HG03066 (cell line): ENCODE data around the gene THAP3.
"Not testable (repeated sequence)": the region's sequence is repeated elsewhere in the genome, so short reads cannot be mapped to it uniquely, and the experiment has no call there.

ENCODE experiments used
- ATAC-seq: cut with Tn5 transposase; IDR thresholded peaks from one replicate; pipeline ENCODE4 v1.9.1; 2021; ENCODE audit warnings: low read depth; ENCODE audit not compliant: unreplicated experiment

The THAP3 gene

GRCh38 chr1:6590046-6590445 is 34.6 kb upstream of the THAP3 start:
- no peak for ATAC-seq

- ATAC-seq = no peak
These were observed 33.4 kb upstream of the THAP3 start for GRCh38 chr1:6591222-6591621.

- no peak for ATAC-seq
These were observed 33.0 kb upstream of the THAP3 start for GRCh38 chr1:6591644-6592043.

GRCh38 chr1:6592441-6592840 is 32.2 kb upstream of the THAP3 start:
- ATAC-seq = no peak

- no peak for ATAC-seq
These were observed 31.6 kb upstream of the THAP3 start for GRCh38 chr1:6592865-6593593.

GRCh38 chr1:6593810-6594209 is 30.9 kb upstream of the THAP3 start:
- ATAC-seq = no peak

- ATAC-seq = no peak
These were observed 29.5 kb upstream of the THAP3 start for GRCh38 chr1:6594977-6595740.

GRCh38 chr1:6596351-6596750 is 28.3 kb upstream of the THAP3 start:
- no peak for ATAC-seq

- no peak for ATAC-seq
These were observed 27.5 kb upstream of the THAP3 start for GRCh38 chr1:6596886-6597776.

GRCh38 chr1:6597777-6598131 is 26.9 kb upstream of the THAP3 start:
- ATAC-seq = no peak

- no peak for ATAC-seq
These were observed 25.3 kb upstream of the THAP3 start for GRCh38 chr1:6599141-6599975.

GRCh38 chr1:6599991-6600390 is 24.7 kb upstream of the THAP3 start:
- ATAC-seq = not testable (repeated sequence)

GRCh38 chr1:6600410-6601048 is 24.1 kb upstream of the THAP3 start:
- ATAC-seq = no peak

GRCh38 chr1:6601049-6601922 is 23.4 kb upstream of the THAP3 start:
- no peak for ATAC-seq

- ATAC-seq = peak; percentile 22
These were observed 22.6 kb upstream of the THAP3 start for GRCh38 chr1:6601923-6602668.

- ATAC-seq = peak; percentile 42
These were observed 21.9 kb upstream of the THAP3 start, which contains the start of gene KLHL21 for GRCh38 chr1:6602669-6603237. Gene KLHL21, minus strand, starts transcription at chr1:6602869. Its CDS starts 52 bp downstream, at chr1:6602817.

GRCh38 chr1:6603238-6603914 is 21.3 kb upstream of the THAP3 start:
- ATAC-seq = peak; percentile 31
